Ovary (tissue), 10 donors: ENCODE measurements around the gene SCLT1. TPM values are rescaled to one million over a fixed set of nuclear protein-coding genes. Genes with fewer than 3 reads are reported as not detected.

ENCODE experiments used
- DNase-seq, 5 donors: peaks; one replicate each; pipeline ENCODE4 v3.0.0-alpha.2; 2019 to 2020
- H3K27ac ChIP-seq, 2 donors: fragments of 200-600 bp; one replicate each; pipeline versions ENCODE4 v1.5.1 to v1.8.0; 2019 to 2022
- H3K27me3 ChIP-seq: fragments of 200-600 bp; one replicate; pipeline ENCODE4 v1.8.0; 2022
- H3K36me3 ChIP-seq: fragments of 200-600 bp; sonication (generic); one replicate; pipeline ENCODE4 v1.5.1; 2019
- H3K4me1 ChIP-seq: one replicate; pipeline ENCODE4 v1.8.1; 2013; ENCODE audit warnings: mild to moderate bottlenecking, moderate library complexity; ENCODE audit not compliant: insufficient read depth
- H3K4me3 ChIP-seq: fragments of 200-600 bp; sonication (generic); one replicate; pipeline ENCODE4 v1.5.1; 2017
- H3K9me3 ChIP-seq, 2 donors: fragments of 200-600 bp in 1 of 2; sonication (generic) in 1 of 2; one replicate each; pipeline versions ENCODE4 v1.5.1 to v1.8.1; 2013 to 2019; ENCODE audit warnings: mild to moderate bottlenecking in 1 of 2, moderate library complexity in 1 of 2
- EP300 ChIP-seq: sonication (generic); formaldehyde crosslinking; IDR thresholded peaks from one replicate; pipeline ENCODE4 v1.6.1; 2017; ENCODE audit warnings: antibody characterized with exemption
- POLR2A ChIP-seq: fragments of 450-650 bp; IDR thresholded peaks from one replicate; pipeline ENCODE4 v1.6.1; 2017; ENCODE audit warnings: antibody characterized with exemption, mild to moderate bottlenecking, moderate library complexity
- WGBS, 3 donors: extraction: QIAGEN DNeasy Blood & Tissue Kit in 1 of 3; methylation state at CpG; one replicate each; pipeline versions ENCODE4 v1.1.5 to v1.1.7; 2013 to 2017; 5-methylcytosine and 5-hydroxymethylcytosine counted together
- intact Hi-C, 4 donors: fragments of 100-400 bp; cut with DNase I; formaldehyde crosslinking; loops; one replicate each; pipeline versions ENCODE4 v1.11.0 to v1.15.1; 2022 to 2023
- long read RNA-seq, 3 donors: library from polyadenylated mRNA in 2 of 3; unstranded in 2 of 3; transcript quantifications; one replicate each; pipeline ENCODE4 v2.0.0 and lab custom pipeline, GENCODE V29; 2021 to 2026
- polyA plus RNA-seq, 2 donors: library from polyadenylated mRNA; stranded (reverse); fragments of 200-250 nt in 1 of 2; fragments of 350-450 nt in 1 of 2; fragmentation: Illumina TruSeq in 1 of 2; extraction: RNeasy Lipid Tissue Mini Kit (QIAGEN cat#74804) in 1 of 2; gene quantifications; one replicate each; pipeline ENCODE4 v1.2.3, GENCODE V29; 2013 to 2014
- total RNA-seq, 7 donors: library from RNA; depleted of rRNA in 2 of 7; stranded (reverse); fragments of >200 nt in 2 of 7; fragmentation: NEBNext Ultra II Directional in 3 of 7; extraction: Animal tissue kit (Norgen Biotek cat#: 25700) in 3 of 7; gene quantifications; one replicate each; pipeline versions ENCODE4 v1.1.0 to v1.2.4, GENCODE V29; 2016 to 2023
- TF ChIP-seq, protein P1 (sequence below), 3 donors: fragments of 450-650 bp in 2 of 3; fragments of 200-600 bp in 1 of 3; IDR thresholded peaks; one replicate each; pipeline versions ENCODE4 v1.5.1 to v1.8.0; 2016 to 2022; ENCODE audit warnings: antibody characterized with exemption in 3 of 3, mild to moderate bottlenecking in 1 of 3
- donor health status: DM: no; HTN: no; CAD: no; lungs with moderate emphysema.
- donor health status: DM: no; HTN: no; CAD: no.
- donor health status: Bipolar disorder and iron deficiency.
- donor health status: DM: yes; HTN: yes; CAD: no.
- donor health status: DM: no; HTN: no; CAD: no.
- donor health status: DM: yes; HTN: yes; CAD: no.

Gene SCLT1
- total RNA-seq (10 to 100 TPM; 13.7 to 24.0 (median 16.3) TPM), polyA plus RNA-seq (1 to 10 TPM; 4.5 to 4.6 TPM)
- long read RNA-seq, donor 1, partial matches to known transcripts = 18 of 28 reads
- long read RNA-seq, donor 1, other reads (novel, unspliced or antisense) = 7 of 28 reads
- long read RNA-seq, donor 2, partial matches to known transcripts = 0 of 1 reads
- long read RNA-seq, donor 2, other reads (novel, unspliced or antisense) = 0 of 1 reads
- long read RNA-seq, donor 3, transcript SCLT1-201 (21 exons, 3,055 nt) = major isoform, 5 of 15 reads
- long read RNA-seq, donor 3, partial matches to known transcripts = 0 of 15 reads
- long read RNA-seq, donor 3, other reads (novel, unspliced or antisense) = 7 of 15 reads

GRCh38 chr4:129093191-129093920 is at the start of gene SCLT1:
Gene SCLT1 (minus strand): TSS chr4:129093539. CDS start chr4:129093103, 436 bp downstream.
- 0% methylated on average over 56 to 57 of the region's 57 CpGs for WGBS, 3 donors
- TF ChIP-seq EP300 = no peak
- TF ChIP-seq, protein P1, sequence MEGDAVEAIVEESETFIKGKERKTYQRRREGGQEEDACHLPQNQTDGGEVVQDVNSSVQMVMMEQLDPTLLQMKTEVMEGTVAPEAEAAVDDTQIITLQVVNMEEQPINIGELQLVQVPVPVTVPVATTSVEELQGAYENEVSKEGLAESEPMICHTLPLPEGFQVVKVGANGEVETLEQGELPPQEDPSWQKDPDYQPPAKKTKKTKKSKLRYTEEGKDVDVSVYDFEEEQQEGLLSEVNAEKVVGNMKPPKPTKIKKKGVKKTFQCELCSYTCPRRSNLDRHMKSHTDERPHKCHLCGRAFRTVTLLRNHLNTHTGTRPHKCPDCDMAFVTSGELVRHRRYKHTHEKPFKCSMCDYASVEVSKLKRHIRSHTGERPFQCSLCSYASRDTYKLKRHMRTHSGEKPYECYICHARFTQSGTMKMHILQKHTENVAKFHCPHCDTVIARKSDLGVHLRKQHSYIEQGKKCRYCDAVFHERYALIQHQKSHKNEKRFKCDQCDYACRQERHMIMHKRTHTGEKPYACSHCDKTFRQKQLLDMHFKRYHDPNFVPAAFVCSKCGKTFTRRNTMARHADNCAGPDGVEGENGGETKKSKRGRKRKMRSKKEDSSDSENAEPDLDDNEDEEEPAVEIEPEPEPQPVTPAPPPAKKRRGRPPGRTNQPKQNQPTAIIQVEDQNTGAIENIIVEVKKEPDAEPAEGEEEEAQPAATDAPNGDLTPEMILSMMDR (IDR thresholded peaks at IDR 0.05) = peak in 1 of 3 donors; percentile 21
- TF ChIP-seq POLR2A = peak; percentile 87
- DNase-seq = peak; percentile 97 to 99 (median 98)

GRCh38 chr4:129140521-129140920 is 47.2 kb upstream of the SCLT1 start:
- TF ChIP-seq POLR2A = no peak
- TF ChIP-seq EP300 = no peak
- TF ChIP-seq, protein P1 (IDR thresholded peaks at IDR 0.05) = no peak
- WGBS, 3 donors = 34 to 37% (median 35%) methylated on average over 2 of the region's 2 CpGs

More at GRCh38 chr4:129093191-129093920, at the start of gene SCLT1:
- no peaks in the 10 kb centered on the region for H3K9me3 ChIP-seq
- intact Hi-C loops = no loop called here
- peak within 1 kb of the TSS; percentile 80 for H3K4me3 ChIP-seq
- H3K4me1 ChIP-seq = peaks cover 3% of the 10 kb centered on the region
- no peaks in the 10 kb centered on the region for H3K27me3 ChIP-seq
- no peaks in the 10 kb centered on the region for H3K36me3 ChIP-seq
- peak within 1 kb of the TSS; percentile 93 to 95 for H3K27ac ChIP-seq

GRCh38 chr4:129138810-129139496 is 45.6 kb upstream of the SCLT1 start:
- Histone ChIP-seq H3K4me3 (no peak overlapping the region), H3K9me3 (no peaks in the 10 kb centered on the region), H3K27ac (no peak overlapping the region), H3K27me3 (no peaks in the 10 kb centered on the region), H3K4me1 (no peaks in the 10 kb centered on the region), H3K36me3 (no peaks in the 10 kb centered on the region)
- DNase-seq = no peak
- TF ChIP-seq EP300 (no peak), POLR2A (no peak)
- TF ChIP-seq, protein P1 (IDR thresholded peaks at IDR 0.05) = no peak
- 57 to 64% (median 60%) methylated on average over 6 of the region's 6 CpGs for WGBS, 3 donors
- intact Hi-C loops = no loop called here

More at GRCh38 chr4:129140521-129140920, 47.2 kb upstream of the SCLT1 start:
- intact Hi-C loops = no loop called here
- no peaks in the 10 kb centered on the region for H3K27me3 ChIP-seq
- H3K4me1 ChIP-seq = no peaks in the 10 kb centered on the region
- H3K4me3 ChIP-seq = no peak overlapping the region
- H3K36me3 ChIP-seq = no peaks in the 10 kb centered on the region
- H3K27ac ChIP-seq = no peak overlapping the region
- DNase-seq = no peak
- H3K9me3 ChIP-seq = no peaks in the 10 kb centered on the region

- WGBS, 3 donors = 83 to 90% (median 84%) methylated on average over 8 of the region's 8 CpGs
- DNase-seq = no peak
- Histone ChIP-seq H3K27me3 (no peaks in the 10 kb centered on the region), H3K4me3 (no peak overlapping the region), H3K27ac (no peak overlapping the region), H3K9me3 (no peaks in the 10 kb centered on the region), H3K36me3 (no peaks in the 10 kb centered on the region), H3K4me1 (no peaks in the 10 kb centered on the region)
- TF ChIP-seq, protein P1 (IDR thresholded peaks at IDR 0.05) = no peak
- TF ChIP-seq POLR2A (no peak), EP300 (no peak)
- intact Hi-C loops = no loop called here
Observed at GRCh38 chr4:129136433-129136832, 43.1 kb upstream of the SCLT1 start.
